Activated CD8-positive, alpha-beta memory T cell treated with anti-CD3 and anti-CD28 coated beads for 48 hours (primary cell): ENCODE measurements around the gene CDH22.

ENCODE experiments used
- DNase-seq, 3 experiments: peaks; one replicate each; pipeline ENCODE4 v3.0.0-alpha.2; 2020; ENCODE audit warnings: low read depth in 2 of 3, low spot score in 2 of 3

CDH22 gene

GRCh38 chr20:46323557-46323956, 15.3 kb upstream of the CDH22 start:
- no peak for DNase-seq

- no peak for DNase-seq
Measured at GRCh38 chr20:46322641-46323040, 14.3 kb upstream of the CDH22 start.

DNA sequence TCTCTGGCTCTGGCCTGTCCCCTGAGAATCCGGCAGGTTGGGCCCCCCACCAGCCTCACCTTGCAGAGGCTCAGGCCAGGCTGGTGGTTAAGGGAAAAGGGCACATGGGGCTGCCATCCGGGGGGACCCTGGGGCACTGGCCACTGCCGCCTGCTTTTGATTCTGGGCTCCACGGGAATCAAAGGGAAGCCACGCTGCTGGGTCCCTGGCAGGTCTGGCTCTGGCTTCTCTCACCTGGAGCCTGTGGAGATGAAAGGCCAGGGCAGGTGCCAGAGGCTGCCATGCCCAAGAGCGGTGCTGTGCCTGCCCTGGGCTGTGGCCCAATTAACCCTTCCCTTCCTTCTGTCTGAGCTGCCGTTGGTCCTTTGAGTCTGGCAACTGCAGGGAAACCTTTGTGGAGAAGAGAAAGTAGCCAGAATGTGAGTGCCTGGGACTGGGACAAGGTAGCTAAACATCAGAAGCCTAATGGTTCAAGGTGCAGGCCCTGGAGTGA, 9.4 kb upstream of the CDH22 start:
- DNase-seq, result no peak

DNA sequence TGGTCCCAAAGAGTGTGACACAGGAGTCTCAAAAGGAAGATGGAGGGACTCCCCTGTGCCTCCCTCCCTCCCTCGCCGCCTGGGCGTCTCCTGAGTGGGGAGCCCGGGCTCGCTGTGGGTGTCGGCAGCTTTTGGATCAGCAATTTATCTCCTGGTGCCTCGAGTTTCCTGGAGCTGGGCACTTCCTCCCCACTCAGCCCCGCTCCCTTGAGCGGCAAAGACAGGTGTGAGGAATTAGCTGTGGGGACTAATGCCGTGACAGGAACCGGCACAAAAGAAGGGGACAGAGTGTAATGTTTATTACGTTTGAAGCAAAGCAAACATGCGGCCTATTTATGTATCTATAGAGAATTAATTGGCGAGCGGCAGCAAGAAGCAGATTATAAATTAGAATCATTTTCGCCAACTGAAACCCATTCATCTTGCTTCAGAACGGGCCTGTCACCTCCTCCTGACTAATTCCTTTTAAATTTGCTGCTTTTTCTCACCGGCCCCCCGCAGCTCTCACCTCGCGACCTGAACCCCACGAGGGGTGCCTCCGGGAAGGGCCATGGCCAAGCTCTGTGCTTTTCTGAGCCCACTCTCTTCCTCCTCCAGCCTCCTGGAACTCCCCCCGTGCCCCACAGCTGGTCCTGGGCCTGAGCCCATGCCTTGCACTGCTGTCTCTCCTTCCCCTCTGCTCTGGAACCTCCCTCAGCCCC, 8.8 kb upstream of the CDH22 start:
- no peak for DNase-seq

DNA sequence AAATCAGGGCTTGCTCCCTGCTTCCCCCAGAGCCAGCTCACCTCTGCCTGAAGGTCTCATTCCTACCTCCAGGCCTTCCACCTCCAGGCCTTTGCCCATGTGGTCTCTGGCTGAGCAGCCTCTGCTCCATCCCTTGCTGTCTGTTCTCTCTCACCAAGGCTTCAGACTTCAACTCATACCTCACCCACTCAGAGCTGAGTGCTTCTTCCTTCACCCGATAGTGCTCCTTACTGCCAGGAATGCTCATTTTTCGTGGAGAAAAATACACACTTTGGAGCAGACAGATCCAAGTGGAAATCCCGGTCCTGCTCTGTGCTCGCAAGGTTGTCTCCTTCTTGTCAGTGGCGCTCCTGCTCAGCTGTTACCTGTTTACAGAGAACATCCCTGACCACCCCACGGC, 7.0 kb upstream of the CDH22 start:
- no peak for DNase-seq

DNA sequence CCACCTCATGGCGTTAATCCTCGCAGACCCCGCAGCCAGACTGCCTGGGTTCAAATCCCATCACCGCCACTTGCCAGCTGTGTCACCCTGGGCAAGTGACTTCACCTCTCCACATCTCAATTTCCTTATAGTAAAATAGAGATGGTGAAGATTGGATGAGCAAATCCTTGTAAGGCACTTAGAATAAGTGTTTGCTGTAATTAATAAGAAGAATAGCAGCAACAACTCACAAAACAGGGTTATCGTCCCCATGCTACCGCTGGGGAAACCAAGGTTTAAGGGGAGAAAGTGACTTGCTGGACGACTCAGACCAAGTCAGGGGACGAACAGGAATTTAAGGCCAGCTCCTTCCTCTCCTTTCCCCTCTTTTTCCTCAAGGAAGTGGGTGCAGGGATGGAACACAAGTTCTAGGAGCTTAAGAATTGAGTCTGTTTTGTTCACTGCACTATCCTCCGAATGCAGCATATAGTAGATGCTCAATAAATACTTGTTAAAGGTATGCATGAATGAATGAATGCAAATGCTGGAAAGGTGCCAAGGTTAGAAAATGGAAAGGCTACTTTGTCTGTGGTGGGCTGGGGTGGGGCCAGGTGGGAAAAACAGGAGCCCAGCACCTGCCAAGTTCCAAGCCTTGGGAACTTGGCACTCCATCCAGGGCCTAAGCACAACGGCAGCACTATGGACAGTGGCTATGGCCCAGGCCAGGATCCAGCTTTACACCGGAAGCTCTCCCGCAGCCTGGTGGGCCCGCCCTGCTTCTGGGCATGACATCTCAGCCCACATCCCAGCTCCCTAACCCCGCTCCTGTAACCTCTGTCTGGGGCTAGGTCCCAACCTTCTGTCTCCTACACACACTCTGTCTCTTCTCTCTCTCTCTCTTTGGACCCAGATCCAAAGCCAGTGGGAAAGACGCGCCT, 4.9 kb upstream of the CDH22 start:
- DNase-seq, result no peak

- no peak for DNase-seq
Measured at GRCh38 chr20:46312075-46312944, 4.0 kb upstream of the CDH22 start.

- no peak for DNase-seq
Measured at GRCh38 chr20:46311719-46312074, 3.4 kb upstream of the CDH22 start.

GRCh38 chr20:46311039-46311650, 2.8 kb upstream of the CDH22 start:
- no peak for DNase-seq

DNA sequence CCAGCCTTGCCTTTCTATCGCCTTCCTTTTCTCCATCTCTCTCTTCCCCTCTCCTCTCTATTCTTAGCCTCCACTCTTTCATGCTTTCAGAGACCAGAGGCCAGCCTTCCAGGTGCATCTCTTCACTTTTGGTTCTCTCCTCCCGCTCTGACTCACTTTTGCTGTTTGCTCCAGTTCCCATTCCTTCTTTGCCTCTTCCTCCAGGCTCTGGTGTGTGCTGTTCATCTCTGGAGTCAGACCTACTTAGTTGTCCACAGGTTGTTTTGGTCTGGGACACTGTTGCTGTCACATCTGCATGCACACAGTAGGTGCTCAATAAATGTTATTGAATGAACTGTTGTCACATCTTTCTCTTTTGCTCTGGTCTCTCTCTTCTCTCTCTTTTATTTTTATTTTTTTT, 1.6 kb upstream of the CDH22 start:
- DNase-seq, result no peak

DNA sequence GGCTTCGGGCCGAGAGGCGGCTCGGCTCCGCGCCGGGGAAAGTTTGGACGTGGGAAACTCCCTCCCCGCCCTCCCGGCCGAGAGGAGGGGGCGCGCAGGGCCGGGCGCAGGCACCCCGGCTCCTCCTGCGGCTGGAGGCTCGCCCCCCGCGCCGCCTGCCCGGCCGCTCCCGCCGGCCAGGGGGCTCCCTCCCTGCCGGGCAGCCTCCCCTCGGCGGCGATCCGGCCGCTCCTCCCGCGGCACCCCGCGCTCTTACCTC, 370 bp downstream of the CDH22 start:
- DNase-seq, result no peak

GRCh38 chr20:46307139-46307998, 929 bp downstream of the CDH22 start:
- DNase-seq, result peak; percentile 38 to 53 (median 42)

GRCh38 chr20:46306743-46307138, 1.6 kb downstream of the CDH22 start:
- DNase-seq, result no peak

GRCh38 chr20:46305973-46306360, 2.3 kb downstream of the CDH22 start:
- no peak for DNase-seq

DNA sequence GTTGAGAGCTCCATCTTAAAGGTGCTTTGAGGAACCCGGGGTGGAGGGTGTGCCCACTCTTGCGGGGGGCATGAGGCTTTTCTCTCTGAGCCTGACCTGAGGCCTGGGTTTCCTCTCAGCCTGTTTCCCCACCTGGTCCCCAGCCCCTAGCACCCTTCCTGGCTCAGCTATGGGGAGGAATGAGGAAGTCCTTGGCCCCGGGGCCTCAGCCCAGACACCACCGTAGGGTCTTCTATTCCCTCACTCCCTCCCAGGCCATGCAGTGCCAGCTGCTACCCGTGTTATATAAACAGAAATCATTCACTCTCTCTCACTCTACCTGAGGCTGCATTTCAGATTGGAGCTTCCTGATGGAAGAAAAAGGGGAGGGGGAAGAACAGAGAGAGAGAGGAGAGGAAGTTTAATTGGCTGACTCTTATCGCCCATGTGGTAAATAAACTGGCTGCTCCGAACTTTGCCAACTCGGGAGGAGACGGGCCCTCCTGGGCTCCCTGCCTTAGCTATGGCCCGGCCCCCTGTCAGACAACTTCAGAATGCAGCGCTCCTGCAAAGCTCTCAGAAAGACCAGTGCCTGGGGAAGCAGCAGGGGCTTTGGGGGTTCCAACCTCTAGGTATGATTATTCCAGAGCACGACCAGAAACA, 2.8 kb downstream of the CDH22 start:
- DNase-seq, result no peak

GRCh38 chr20:46304852-46305251, 3.4 kb downstream of the CDH22 start:
- no peak for DNase-seq

DNA sequence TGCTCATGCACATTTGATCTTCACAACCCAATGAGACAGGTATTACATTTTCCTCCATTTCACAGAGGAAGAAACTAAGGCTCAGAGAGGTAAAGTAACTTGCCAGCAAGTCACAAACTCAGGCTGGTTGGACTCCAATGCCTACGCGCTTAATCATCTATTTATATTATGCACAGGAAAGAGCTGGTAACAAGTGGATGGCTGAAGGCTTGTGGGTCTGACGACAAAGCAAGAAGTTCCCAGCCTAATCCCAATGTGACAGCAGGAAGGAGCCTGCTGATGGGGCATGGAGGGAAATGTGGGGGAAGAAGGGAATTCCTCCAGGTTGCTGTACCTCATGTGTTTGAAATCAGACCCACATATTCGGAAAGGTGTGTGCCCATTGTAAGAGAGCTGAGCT, 3.9 kb downstream of the CDH22 start:
- no peak for DNase-seq

DNA sequence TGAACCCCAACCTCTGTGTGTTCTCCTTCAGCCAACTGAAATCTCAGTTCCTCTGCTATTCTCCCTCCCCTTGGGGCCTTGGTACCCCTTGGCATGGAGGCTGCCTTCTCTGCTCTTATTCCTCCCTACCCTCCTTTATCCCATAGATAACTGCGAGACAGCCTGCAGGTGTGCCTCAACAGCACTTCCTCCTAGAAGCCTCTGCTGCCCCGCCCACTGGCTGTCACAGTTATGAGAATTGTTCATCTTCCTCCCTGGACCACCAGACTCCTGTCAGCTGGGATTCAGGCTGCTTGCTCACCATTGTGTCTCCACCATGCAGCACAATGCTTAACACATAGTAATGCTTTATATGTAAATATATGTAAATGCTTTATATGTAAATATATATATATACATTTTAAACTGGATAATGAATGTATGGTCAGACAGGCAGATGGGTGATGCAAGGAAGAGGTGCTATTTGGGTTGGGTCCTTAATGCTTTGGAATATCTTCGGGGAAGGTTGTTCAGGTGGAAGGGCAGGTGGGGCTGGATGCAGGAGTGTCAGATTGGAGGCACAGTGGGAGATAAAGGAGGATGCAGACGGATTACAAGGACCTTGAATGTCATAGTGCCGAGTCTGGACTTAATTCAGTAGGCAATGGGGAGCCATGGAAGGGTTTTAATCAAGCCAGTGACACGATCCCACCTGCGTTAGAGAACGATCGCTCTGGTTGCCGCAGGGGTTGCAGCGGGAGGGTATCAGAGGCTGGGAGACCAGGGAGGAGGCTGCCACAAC, 4.9 kb downstream of the CDH22 start:
- DNase-seq, result no peak

DNA sequence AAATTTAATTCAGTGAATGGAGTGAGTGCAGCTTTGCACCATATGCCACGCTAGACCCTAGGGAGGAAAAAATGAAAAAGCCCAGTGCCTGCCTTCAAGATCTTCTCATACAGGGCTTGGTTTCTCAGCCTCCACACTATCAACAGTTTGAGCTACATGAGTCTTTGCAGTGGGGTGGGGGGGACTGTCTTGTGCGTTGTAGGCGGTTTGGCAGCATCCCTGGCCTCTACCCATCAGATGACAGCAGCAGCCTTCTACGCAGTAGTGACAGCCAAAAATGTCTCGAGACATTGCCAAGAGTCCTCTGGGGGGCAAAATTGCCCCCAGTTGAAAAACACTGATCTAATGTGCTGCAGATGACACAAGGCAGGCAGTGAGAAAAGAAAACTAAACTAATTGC, 6.2 kb downstream of the CDH22 start:
- DNase-seq, result no peak
